GM21825 (cell line): ENCODE measurements around the gene B3GNT4.
"Not testable (repeated sequence)": the region's sequence is repeated elsewhere in the genome, so short reads cannot be mapped to it uniquely, and the experiment has no call there.

Experiments used
- ATAC-seq: cut with Tn5 transposase; IDR thresholded peaks from one replicate; pipeline ENCODE4 v1.9.1; 2021; ENCODE audit warnings: mild to moderate bottlenecking, moderate library complexity; ENCODE audit not compliant: unreplicated experiment

B3GNT4 gene

GRCh38 chr12:122203301-122204166 lies at the start of gene B3GNT4:
B3GNT4 (plus strand) TSS chr12:122203709; CDS start chr12:122204619, 910 bp downstream.
- no peak for ATAC-seq

- ATAC-seq, result no peak
Observed at GRCh38 chr12:122155705-122156104, 47.8 kb upstream of the B3GNT4 start.

- ATAC-seq, result no peak
Observed at GRCh38 chr12:122158700-122159285, 44.7 kb upstream of the B3GNT4 start.

DNA sequence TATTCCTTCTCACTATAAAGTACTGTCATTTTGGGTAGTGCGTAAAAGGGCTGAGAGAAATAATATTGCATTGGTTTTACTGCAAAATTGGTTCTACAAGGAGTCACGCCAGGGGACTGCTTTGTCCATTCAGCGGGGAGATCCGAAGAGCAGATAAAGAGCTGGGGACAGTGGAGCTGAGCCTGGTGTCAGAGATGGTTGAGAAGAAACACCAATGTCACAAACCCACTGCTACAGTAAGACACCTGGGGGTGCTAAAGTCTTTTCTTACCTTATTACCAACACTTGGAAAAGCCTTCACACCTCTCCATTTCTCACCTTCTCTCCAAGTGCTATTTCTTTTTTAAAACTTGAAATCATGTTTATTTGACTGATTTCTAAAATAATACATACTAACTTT lies 43.6 kb upstream of the B3GNT4 start:
- ATAC-seq, result no peak

DNA sequence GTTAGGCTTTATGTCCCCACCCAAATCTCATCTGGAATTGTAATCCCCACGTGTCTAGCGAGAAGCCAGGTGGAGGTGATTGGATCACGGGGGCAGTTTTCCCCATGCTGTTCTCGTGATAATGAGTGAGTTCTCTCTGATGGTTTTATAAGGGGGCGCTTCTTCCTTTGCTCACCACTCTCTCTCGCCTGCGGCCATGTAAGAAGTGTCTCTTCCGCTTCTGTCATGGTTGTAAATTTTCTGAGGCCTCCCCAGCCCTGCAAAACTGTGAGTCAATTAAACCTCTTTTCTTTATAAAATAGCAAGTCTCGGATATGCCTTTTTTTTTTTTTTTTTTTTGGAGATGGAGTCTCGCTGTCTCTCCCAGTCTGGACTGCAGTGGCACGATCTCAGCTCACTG lies 42.7 kb upstream of the B3GNT4 start:
- ATAC-seq, result no peak

DNA sequence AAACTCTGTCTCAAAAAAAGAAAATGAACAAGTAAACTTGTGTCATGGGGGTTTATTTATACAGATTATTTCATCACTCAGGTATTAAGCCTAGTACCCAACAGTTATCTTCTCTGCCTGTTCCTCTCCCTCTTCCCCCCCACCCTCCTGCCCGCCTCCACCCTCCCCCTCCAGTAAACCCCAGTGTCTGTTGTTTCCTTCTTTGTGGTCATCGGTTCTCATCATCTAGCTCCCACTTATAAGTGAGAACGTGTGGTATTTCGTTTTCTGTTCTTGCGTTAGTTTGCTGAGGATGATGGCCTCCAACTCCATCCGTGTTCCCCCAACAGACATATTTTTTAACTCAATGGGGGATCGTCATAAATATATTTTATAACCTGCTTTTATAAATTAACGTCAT lies 41.8 kb upstream of the B3GNT4 start:
- no peak for ATAC-seq

DNA sequence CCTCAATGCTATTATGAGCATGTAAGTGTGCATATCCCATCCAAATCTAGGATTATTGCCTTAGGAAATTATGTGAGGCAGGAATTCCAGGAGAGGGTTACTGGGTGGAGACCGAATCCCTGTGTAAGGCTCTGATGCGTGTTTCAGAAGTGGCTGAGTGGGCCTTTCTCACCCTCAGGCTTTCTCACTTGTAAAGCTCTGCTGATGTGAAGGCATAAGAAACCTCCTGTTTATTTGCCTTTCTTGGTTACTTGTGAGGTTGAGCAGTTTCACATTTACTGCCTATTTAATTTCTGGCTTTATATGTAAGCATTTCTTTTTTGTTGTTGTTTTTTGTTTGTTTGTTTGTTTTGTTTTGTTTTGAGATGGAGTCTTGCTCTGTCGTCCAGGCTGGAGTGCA lies 40.5 kb upstream of the B3GNT4 start:
- ATAC-seq, result no peak

- ATAC-seq, result no peak
Observed at GRCh38 chr12:122166422-122167349, 36.8 kb upstream of the B3GNT4 start.

GRCh38 chr12:122167356-122167925 lies 36.1 kb upstream of the B3GNT4 start:
- no peak for ATAC-seq

GRCh38 chr12:122168492-122168891 lies 35.0 kb upstream of the B3GNT4 start:
- ATAC-seq, result no peak

- ATAC-seq, result no peak
Observed at GRCh38 chr12:122171399-122171798, 32.1 kb upstream of the B3GNT4 start.

GRCh38 chr12:122172262-122172939 lies 31.1 kb upstream of the B3GNT4 start:
- ATAC-seq, result no peak

DNA sequence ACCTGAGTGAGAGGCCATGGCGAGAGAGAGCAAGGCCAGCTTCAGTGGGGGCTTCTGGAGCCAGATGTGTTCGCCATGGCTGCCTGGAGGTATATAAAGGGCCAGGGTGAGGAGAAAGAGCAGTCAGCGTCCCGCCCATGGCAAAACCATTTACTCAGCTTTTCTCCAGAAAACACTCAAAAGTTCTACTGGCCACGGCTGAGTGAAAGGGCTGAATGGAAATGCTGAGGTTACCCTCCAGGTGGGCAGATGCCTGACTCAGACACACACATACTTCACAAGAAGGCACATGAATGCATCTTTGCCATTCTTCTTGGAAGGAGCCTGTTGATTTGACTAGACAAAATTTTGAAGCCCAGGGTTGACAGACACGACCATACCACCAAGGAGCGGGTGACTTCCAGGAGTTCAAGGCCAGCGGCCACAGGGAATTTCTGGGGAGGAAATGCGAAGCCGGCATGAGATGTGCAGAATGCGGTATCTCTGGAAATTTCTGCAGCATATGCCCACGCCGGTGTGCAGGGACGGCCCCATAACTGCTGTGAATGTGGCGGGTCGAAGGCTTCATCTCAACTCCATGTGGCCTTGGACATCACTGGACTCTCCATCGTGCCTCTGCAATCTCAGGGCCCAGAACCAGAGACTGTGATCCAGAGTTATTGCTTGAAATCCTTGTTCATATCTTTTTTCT lies 29.2 kb upstream of the B3GNT4 start, which contains the start of gene IL31:
IL31 (minus strand) TSS at position 67 of the 691 bp plus-strand sequence; CDS start at position 18, 49 bp downstream.
- ATAC-seq, result no peak

- not testable (repeated sequence) for ATAC-seq
Observed at GRCh38 chr12:122176473-122176872, 27.0 kb upstream of the B3GNT4 start.

GRCh38 chr12:122182887-122183587 lies 20.5 kb upstream of the B3GNT4 start, which contains the start of gene LRRC43:
LRRC43 (plus strand) TSS chr12:122183123; CDS start chr12:122183145, 22 bp downstream.
- no peak for ATAC-seq

DNA sequence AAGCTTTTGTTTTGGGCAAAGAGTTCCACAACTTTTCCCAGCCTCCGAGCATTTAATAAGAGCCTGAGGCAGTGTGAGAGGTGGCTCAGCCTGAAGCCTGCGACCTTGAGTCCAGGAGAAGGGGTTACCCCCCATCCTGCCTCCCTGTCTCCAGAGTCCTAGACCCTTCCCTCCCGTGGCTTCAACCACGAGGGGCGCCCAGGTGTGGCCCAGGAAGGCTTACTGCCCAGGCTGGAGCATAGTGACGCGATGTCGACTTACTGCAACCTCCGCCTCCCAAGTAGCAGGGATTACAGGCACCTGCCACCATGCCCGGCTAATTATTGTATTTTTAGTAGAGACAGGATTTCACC lies 19.9 kb upstream of the B3GNT4 start:
- no peak for ATAC-seq

- ATAC-seq, result no peak
Observed at GRCh38 chr12:122184517-122184916, 19.0 kb upstream of the B3GNT4 start.

DNA sequence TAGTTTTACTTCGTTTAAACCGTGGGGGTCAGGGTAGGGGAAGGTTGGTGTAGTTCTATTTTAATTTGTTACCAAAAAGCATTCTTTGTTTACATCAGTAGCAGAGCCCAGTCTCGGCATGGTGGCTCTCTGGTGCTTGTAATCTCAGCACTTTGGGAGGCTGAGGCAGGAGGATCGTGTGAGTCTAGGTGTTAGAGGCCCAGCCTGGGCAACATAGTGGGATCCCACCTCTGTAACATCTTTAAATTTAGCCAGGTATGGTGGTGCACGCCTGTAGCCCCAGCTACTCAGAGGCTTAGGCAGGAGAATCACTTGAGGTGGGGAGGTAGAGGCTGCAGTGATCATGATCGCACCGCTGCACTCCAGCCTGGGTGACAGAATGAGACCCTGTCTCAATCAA lies 18.4 kb upstream of the B3GNT4 start:
- no peak for ATAC-seq

DNA sequence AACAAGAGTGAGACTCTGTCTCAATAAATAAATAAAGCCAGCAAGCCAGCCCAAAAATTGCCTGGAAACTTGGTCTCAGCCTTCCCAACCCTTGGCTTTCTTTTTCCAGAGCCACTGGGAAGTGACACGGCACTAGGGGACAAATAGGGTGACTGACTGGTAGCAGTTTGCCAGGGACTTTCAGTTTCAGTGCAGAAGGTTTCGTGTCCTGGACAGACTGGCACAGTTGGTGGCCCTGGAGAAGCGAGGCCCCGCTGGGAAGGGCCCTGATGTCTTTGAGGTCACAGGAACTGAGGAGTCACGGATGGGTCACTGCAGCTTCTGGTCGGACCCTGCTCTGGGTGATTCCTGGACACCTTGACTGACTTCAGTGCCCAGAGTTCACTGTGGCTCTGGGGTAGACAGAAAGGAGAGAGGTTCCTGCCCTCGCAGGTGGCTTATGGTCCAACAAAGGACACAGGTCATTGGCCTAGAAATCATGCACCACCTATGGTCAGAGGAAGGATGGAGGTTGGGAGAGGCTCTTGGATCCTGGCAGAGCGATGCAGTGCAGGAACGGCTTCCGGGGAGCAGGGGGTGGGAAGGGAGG lies 17.9 kb upstream of the B3GNT4 start:
- no peak for ATAC-seq
